B cell (primary cell): Measurements from ENCODE around the gene OR2A12. TPM values are rescaled to one million over a fixed set of nuclear protein-coding genes. Genes with fewer than 3 reads are reported as not detected.

Experiments
- ATAC-seq: fragments of 200-7000 bp; cut with Tn5 transposase; one replicate; pipeline ENCODE4 v1.10.0; 2021; ENCODE audit warnings: low read depth, mild to moderate bottlenecking, moderate number of reproducible peaks, moderate library complexity
- CTCF ChIA-PET: fragments of 350-600 bp; sonication (Branson Sonifier 250); formaldehyde crosslinking; loops from one replicate; lab custom pipeline; 2021; ENCODE audit warnings: antibody characterized with exemption, inconsistent platforms; lab: Charles Lee
- POLR2A ChIA-PET: fragments of 350-600 bp; sonication (Branson Sonifier 250); formaldehyde crosslinking; loops from one replicate; lab custom pipeline; 2021; ENCODE audit warnings: antibody characterized with exemption; lab: Charles Lee
- DNase-seq: peaks from one replicate; pipeline ENCODE4 v3.0.0; 2013
- H2AFZ ChIP-seq: 2 replicates; pipeline ENCODE4 v1.6.1; 2012; ENCODE audit warnings: mild to moderate bottlenecking, low read depth, low read length; ENCODE audit not compliant: insufficient read depth, poor library complexity, severe bottlenecking
- H3K27ac ChIP-seq, 2 donors: 1 replicate in 1 of 2; 2 replicates in 1 of 2; pipeline ENCODE4 v1.5.1; 2012 to 2013; ENCODE audit warnings: low read length in 2 of 2, mild to moderate bottlenecking in 2 of 2, moderate library complexity in 1 of 2
- H3K27me3 ChIP-seq, 4 experiments: fragments of 200-600 bp in 1 of 4; sonication (generic) in 1 of 4; replicated peaks in 1 of 4; 1 replicate in 2 of 4; 2 replicates in 2 of 4; pipeline versions ENCODE4 v1.6.1 to v1.7.0; 2013 to 2016; ENCODE audit warnings: low read length in 3 of 4, mild to moderate bottlenecking in 2 of 4, mixed read lengths in 1 of 4, moderate library complexity in 1 of 4; ENCODE audit not compliant: insufficient read depth in 4 of 4, control insufficient read depth in 3 of 4; ENCODE audit errors: control extremely low read depth in 1 of 4
- H3K36me3 ChIP-seq, 2 experiments: replicated peaks in 1 of 2; 1 replicate in 1 of 2; 2 replicates in 1 of 2; pipeline versions ENCODE4 v1.6.1 to v1.7.1; 2013; ENCODE audit warnings: low read length in 1 of 2; ENCODE audit not compliant: insufficient read depth in 2 of 2, control insufficient read depth in 1 of 2; ENCODE audit errors: control extremely low read depth in 1 of 2, extremely low read depth in 1 of 2
- H3K4me1 ChIP-seq, 2 donors: fragments of 200-600 bp in 1 of 2; sonication (generic) in 1 of 2; 1 replicate in 1 of 2; 2 replicates in 1 of 2; pipeline versions ENCODE4 v1.5.1 to v1.6.1; 2013 to 2017; ENCODE audit warnings: low read length in 2 of 2; ENCODE audit not compliant: control insufficient read depth in 2 of 2, insufficient read depth in 2 of 2
- H3K4me2 ChIP-seq: replicated peaks from 2 replicates; pipeline ENCODE3; 2012; ENCODE audit warnings: mild to moderate bottlenecking, low read depth, low read length; ENCODE audit not compliant: poor library complexity, severe bottlenecking
- H3K4me3 ChIP-seq, 5 experiments: fragments of 200-600 bp in 1 of 5; sonication (generic) in 1 of 5; 1 replicate in 3 of 5; 2 replicates in 2 of 5; pipeline versions ENCODE4 v1.5.1 to v1.7.0; 2011 to 2016; ENCODE audit warnings: low read length in 4 of 5, mild to moderate bottlenecking in 4 of 5, low read depth in 2 of 5, control low read depth in 1 of 5, moderate library complexity in 1 of 5; ENCODE audit not compliant: insufficient read depth in 1 of 5; ENCODE audit errors: control extremely low read depth in 1 of 5, extremely low read depth in 1 of 5
- H3K79me2 ChIP-seq: fragments of 200-600 bp; sonication (generic); one replicate; pipeline ENCODE4 v1.6.0; 2016; ENCODE audit warnings: low read length; ENCODE audit not compliant: control insufficient read depth, insufficient read depth
- H3K9ac ChIP-seq: fragments of 200-600 bp; sonication (generic); 2 replicates; pipeline ENCODE4 v1.6.1; 2017; ENCODE audit warnings: mild to moderate bottlenecking, low read length, moderate library complexity
- H3K9me3 ChIP-seq, 3 donors: one replicate each; pipeline versions ENCODE4 v1.6.1 to v1.7.1; 2013; ENCODE audit warnings: low read length in 2 of 3; ENCODE audit not compliant: control insufficient read depth in 2 of 3, insufficient read depth in 1 of 3; ENCODE audit errors: control extremely low read depth in 1 of 3
- H4K20me1 ChIP-seq: 2 replicates; pipeline ENCODE4 v1.6.0; 2012; ENCODE audit warnings: mild to moderate bottlenecking, low read length; ENCODE audit not compliant: insufficient read depth, control insufficient read depth, poor library complexity, severe bottlenecking
- H3K27ac Mint-ChIP-seq: one replicate; pipeline ENCODE4 v1.8.0; 2021; ENCODE audit warnings: mixed read lengths
- H3K27me3 Mint-ChIP-seq: one replicate; pipeline ENCODE4 v1.8.0; 2021; ENCODE audit warnings: mixed read lengths
- H3K4me1 Mint-ChIP-seq: one replicate; pipeline ENCODE4 v1.8.0; 2021; ENCODE audit warnings: mixed read lengths
- H3K4me3 Mint-ChIP-seq: one replicate; pipeline ENCODE4 v1.8.0; 2021; ENCODE audit warnings: mixed read lengths
- H3K9me3 Mint-ChIP-seq: one replicate; pipeline ENCODE4 v1.8.0; 2022; ENCODE audit warnings: mixed read lengths; ENCODE audit not compliant: insufficient read depth
- EZH2 ChIP-seq: IDR thresholded peaks from 2 replicates; pipeline ENCODE4 v1.6.1; 2012; ENCODE audit warnings: borderline replicate concordance, low read depth, mild to moderate bottlenecking, moderate library complexity, low read length; ENCODE audit not compliant: insufficient read depth, poor library complexity, severe bottlenecking
- WGBS: methylation state at CpG from one replicate; pipeline ENCODE4 v1.1.5; 2013; ENCODE audit warnings: missing lambda C conversion rate; ENCODE audit not compliant: insufficient coverage; 5-methylcytosine and 5-hydroxymethylcytosine counted together
- intact Hi-C: fragments of 100-400 bp; cut with micrococcal nuclease; formaldehyde crosslinking; loops from one replicate; pipeline ENCODE4 v1.10.0; 2022
- polyA plus RNA-seq: library from polyadenylated mRNA; depleted of rRNA; stranded (reverse); fragments of >200 nt; gene quantifications from 2 replicates; pipeline ENCODE4 v1.2.3, GENCODE V29; 2012
- total RNA-seq, 2 donors: library from RNA; stranded (reverse); fragments of 120-200 nt in 1 of 2; gene quantifications; 1 replicate in 1 of 2; 2 replicates in 1 of 2; pipeline versions ENCODE4 v1.2.3 to v1.2.4, GENCODE V29; 2013 to 2022
- TF ChIP-seq, protein P1 (sequence below): fragments of 200-600 bp; IDR thresholded peaks from one replicate; pipeline ENCODE4 v1.8.0; 2022; ENCODE audit warnings: antibody characterized with exemption, mild to moderate bottlenecking

Gene OR2A12
- total and polyA plus RNA-seq, 2 donors (not counting 1 experiment from before 2014, with no cell fraction given), result not detected

DNA sequence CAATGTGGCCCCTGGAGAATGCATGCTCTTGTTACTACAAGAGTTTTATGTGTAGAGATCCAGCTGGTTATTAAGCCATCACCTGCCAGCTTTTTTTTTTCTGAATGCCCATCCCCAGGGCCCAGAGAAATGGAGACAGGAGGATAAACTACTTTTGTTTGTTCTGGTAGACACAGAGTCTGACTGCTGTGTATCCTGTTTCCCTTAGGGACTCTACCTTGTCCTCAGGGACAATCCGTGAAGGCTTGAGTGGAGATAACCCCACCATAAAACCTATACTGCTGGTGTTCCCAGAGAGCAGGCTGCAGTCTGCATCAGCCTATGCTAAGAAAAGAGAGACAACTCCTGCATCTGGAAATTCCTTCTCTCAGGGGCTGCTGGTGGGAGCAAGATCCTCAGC is 37.4 kb upstream of the OR2A12 start, which contains the start of gene OR2A5:
TSS of gene OR2A5 (plus strand) at position 301 of the 400 bp plus-strand sequence. CDS start 1,454 bp downstream, outside the sequence.
- no peaks in the 10 kb centered on the region for H3K27me3 Mint-ChIP-seq
- H3K4me3 Mint-ChIP-seq, result no peak within 1 kb of the TSS
- Histone ChIP-seq H2AFZ (no peak within 1 kb of the TSS), H3K4me1 (no peaks in the 10 kb centered on the region), H3K27ac (no peak within 1 kb of the TSS), H3K79me2 (no peaks in the 10 kb centered on the region), H4K20me1 (no peaks in the 10 kb centered on the region), H3K9me3 (no peaks in the 10 kb centered on the region), H3K36me3 (no peaks in the 10 kb centered on the region), H3K4me2 (no peak within 1 kb of the TSS), H3K9ac (no peak within 1 kb of the TSS), H3K4me3 (no peak within 1 kb of the TSS), H3K27me3 (no peaks in the 10 kb centered on the region)
- TF ChIP-seq EZH2, result no peak
- DNase-seq (no peak), ATAC-seq (no peak)
- H3K9me3 Mint-ChIP-seq, result no peaks in the 10 kb centered on the region
- H3K27ac Mint-ChIP-seq, result no peak within 1 kb of the TSS
- ChIA-PET CTCF (no interaction called here), POLR2A (no interaction called here)
- intact Hi-C loops, result no loop called here
- 80% methylated on average over 1 of the region's 1 CpG for WGBS
- H3K4me1 Mint-ChIP-seq, result no peaks in the 10 kb centered on the region

DNA sequence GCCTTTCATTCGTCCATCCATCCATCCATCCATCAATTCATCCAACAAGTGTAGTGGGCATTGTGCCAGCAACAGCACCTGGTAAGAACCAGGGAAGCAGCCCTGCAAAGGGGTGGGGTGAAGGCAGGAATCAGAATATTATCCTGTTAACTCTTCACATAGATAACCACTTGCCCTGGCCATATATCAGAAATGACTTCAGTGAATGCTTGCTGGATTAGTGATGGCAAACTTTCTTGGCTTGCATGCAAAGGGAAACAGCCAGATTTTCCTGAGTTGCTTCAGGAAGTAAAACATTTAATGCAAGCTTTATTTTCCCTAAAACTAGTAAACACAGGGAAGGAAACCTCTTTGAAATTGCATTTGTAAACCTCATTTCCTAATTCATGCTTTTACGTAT is 36.6 kb upstream of the OR2A12 start:
- ChIA-PET CTCF (no interaction called here), POLR2A (no interaction called here)
- DNase-seq, result no peak
- H3K36me3 ChIP-seq, result no peaks in the 10 kb centered on the region
- H3K27ac ChIP-seq, result no peak overlapping the region
- no peaks in the 10 kb centered on the region for H3K9me3 ChIP-seq
- intact Hi-C loops, result no loop called here
- no peaks in the 10 kb centered on the region for H3K4me1 Mint-ChIP-seq
- no CpG with 5 or more reads among the region's 2 CpGs for WGBS
- no peaks in the 10 kb centered on the region for H4K20me1 ChIP-seq
- no peak overlapping the region for H3K4me3 ChIP-seq
- no peak overlapping the region for H3K9ac ChIP-seq
- TF ChIP-seq EZH2, result no peak
- TF ChIP-seq, protein P1, sequence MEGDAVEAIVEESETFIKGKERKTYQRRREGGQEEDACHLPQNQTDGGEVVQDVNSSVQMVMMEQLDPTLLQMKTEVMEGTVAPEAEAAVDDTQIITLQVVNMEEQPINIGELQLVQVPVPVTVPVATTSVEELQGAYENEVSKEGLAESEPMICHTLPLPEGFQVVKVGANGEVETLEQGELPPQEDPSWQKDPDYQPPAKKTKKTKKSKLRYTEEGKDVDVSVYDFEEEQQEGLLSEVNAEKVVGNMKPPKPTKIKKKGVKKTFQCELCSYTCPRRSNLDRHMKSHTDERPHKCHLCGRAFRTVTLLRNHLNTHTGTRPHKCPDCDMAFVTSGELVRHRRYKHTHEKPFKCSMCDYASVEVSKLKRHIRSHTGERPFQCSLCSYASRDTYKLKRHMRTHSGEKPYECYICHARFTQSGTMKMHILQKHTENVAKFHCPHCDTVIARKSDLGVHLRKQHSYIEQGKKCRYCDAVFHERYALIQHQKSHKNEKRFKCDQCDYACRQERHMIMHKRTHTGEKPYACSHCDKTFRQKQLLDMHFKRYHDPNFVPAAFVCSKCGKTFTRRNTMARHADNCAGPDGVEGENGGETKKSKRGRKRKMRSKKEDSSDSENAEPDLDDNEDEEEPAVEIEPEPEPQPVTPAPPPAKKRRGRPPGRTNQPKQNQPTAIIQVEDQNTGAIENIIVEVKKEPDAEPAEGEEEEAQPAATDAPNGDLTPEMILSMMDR, result no peak
- ATAC-seq, result no peak
- no peaks in the 10 kb centered on the region for H3K79me2 ChIP-seq
- H2AFZ ChIP-seq, result no peak overlapping the region
- H3K4me3 Mint-ChIP-seq, result no peak overlapping the region
- no peak overlapping the region for H3K4me2 ChIP-seq
- peaks cover 0 to 4% (median 0%) of the 10 kb centered on the region in 4 experiments for H3K27me3 ChIP-seq
- H3K27ac Mint-ChIP-seq, result no peak overlapping the region
- H3K27me3 Mint-ChIP-seq, result peaks cover 5% of the 10 kb centered on the region
- no peaks in the 10 kb centered on the region for H3K4me1 ChIP-seq
- H3K9me3 Mint-ChIP-seq, result no peaks in the 10 kb centered on the region
